Measurements from ENCODE around the gene MGAT4C.

Gene MGAT4C

DNA sequence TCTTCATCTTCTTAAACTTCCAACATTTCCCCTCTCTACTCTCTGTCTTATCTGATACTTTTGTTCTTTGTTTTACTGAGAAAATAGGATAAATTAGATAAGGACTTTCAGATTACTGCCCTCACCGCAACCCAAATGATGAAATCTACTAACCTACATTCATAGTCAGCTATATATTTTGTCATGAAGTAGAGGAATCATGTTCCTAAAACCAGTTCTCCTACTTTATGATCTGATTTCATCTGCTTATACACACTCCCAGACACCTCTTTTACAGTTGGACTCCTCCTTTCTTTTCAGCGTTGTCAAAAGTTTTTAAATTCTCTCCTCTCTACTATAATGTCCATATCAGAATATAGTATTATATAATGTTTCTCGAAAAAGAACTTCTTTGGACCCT, 29.7 kb downstream of the MGAT4C start:
- DNase-seq (ENCODE audit: insufficient read length) (no peak), FAIRE-seq (no peak)
- TF ChIP-seq POLR2AphosphoS5 (IDR thresholded peaks at IDR 0.05; ENCODE audit: low read depth, low read length), result no peak
- TF ChIP-seq POLR2A (IDR thresholded peaks at IDR 0.05; ENCODE audit: low read depth, low read length), result no peak
- no peak for TF ChIP-seq TAF1 (IDR thresholded peaks at IDR 0.05; ENCODE audit: borderline replicate concordance, low read depth, low read length)

GRCh38 chr12:86216591-86216990, 39.6 kb downstream of the MGAT4C start:
- FAIRE-seq, result no peak
- TF ChIP-seq POLR2AphosphoS5 (IDR thresholded peaks at IDR 0.05; ENCODE audit: low read depth, low read length), result no peak
- TF ChIP-seq POLR2A (IDR thresholded peaks at IDR 0.05; ENCODE audit: low read depth, low read length), result no peak
- no peak for TF ChIP-seq TAF1 (IDR thresholded peaks at IDR 0.05; ENCODE audit: borderline replicate concordance, low read depth, low read length)
- DNase-seq (ENCODE audit: insufficient read length), result no peak

DNA sequence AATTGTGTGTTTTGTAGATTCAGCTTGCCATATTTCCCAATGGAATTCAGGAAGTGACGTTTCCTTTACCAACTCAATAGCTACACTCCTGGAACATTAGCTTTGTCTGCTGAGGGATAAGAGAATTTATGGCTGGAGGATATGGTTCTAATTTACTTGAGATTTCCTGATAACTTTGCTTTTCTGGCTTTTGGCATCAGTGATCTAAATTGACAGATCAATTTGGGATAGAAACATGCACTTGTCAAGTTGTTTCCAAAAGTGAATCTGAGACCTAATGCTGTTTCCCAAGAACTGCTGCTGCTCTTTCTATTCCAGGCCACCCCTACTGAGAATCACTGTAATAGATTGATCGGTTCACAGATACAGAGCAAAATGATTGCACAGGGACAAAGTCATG, 43.2 kb downstream of the MGAT4C start:
- FAIRE-seq (no peak), DNase-seq (ENCODE audit: insufficient read length) (no peak)
- no peak for TF ChIP-seq TAF1 (IDR thresholded peaks at IDR 0.05; ENCODE audit: borderline replicate concordance, low read depth, low read length)
- TF ChIP-seq POLR2A (IDR thresholded peaks at IDR 0.05; ENCODE audit: low read depth, low read length), result no peak
- TF ChIP-seq POLR2AphosphoS5 (IDR thresholded peaks at IDR 0.05; ENCODE audit: low read depth, low read length), result no peak

DNA sequence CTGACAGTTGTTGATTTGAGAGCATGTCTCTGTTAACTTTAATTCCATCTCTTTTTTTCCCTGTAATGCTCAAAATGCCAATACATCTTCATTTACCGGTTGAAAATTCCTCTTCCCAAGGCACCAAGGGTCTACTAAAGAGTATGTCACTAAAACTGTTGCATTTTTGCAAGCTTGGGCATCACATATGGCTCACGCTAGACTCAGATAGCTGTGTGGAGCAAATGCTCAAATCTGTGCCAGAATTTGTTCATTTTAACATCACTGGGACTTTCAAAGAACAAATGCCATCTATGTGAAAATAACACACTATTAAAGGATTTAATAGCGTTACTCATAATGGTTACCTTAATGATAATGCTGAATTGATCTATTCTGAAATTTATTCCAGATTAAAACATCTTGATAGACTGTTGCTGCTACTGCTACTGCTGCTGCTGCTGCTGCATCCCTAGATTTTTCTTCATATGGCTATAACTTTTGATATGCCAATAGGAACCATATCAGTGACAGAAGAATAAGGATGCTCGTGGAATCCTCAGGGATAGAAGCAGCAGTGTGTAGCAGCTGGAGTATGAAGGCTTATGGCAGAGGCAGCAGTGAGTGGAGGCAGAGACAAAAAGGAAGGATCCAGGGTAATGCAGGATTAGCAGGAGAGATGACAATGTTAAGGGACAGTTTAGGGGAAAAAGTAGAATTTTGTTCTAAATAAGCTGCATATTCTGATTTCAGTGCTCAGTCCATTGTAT, 57.3 kb downstream of the MGAT4C start:
- DNase-seq (ENCODE audit: insufficient read length) (no peak), FAIRE-seq (no peak)
- TF ChIP-seq POLR2AphosphoS5 (IDR thresholded peaks at IDR 0.05; ENCODE audit: low read depth, low read length) (no peak), TAF1 (IDR thresholded peaks at IDR 0.05; ENCODE audit: borderline replicate concordance, low read depth, low read length) (no peak), POLR2A (IDR thresholded peaks at IDR 0.05; ENCODE audit: low read depth, low read length) (no peak)

DNA sequence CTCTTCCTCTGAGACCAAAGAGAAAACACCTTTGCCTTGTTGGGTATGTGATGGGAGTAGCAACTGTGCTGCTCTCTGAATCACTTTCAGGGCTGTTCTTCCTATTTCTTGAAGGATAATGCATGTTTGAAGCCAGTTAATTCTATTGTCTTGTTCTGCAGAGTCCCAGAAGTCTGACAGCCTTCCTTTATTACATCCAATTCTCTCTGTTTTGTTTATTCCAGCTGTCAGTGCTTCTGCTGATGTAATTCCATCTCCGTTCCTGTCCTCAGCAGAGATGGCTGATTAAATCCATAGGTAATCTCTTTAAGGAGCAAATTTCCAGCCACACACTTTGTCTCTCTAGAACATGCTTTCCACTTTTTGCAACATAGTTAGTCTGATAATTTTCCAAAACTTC, 59.7 kb downstream of the MGAT4C start:
- FAIRE-seq (no peak), DNase-seq (ENCODE audit: insufficient read length) (no peak)
- TF ChIP-seq POLR2A (IDR thresholded peaks at IDR 0.05; ENCODE audit: low read depth, low read length), result no peak
- no peak for TF ChIP-seq TAF1 (IDR thresholded peaks at IDR 0.05; ENCODE audit: borderline replicate concordance, low read depth, low read length)
- TF ChIP-seq POLR2AphosphoS5 (IDR thresholded peaks at IDR 0.05; ENCODE audit: low read depth, low read length), result no peak

DNA sequence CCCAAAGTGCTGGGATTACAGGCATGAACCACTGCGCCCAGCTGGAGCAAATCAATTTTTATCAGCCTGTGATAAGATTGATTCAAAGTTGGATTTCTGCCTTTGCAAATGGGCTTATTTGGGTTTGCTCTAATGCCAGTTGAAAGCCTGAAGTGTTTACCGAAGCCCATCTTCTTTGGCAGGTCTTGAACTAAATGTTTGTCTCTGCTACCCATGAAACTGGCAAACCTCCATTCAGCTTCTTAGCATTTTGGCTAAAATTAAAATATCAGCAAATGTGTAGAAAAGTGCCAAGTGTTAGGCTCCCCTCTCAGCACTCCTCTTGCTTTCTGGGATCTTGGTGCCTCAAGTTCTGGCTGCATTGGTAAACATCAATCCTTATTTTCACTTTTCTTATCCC, 61.5 kb downstream of the MGAT4C start:
- TF ChIP-seq POLR2A (IDR thresholded peaks at IDR 0.05; ENCODE audit: low read depth, low read length), result no peak
- TF ChIP-seq TAF1 (IDR thresholded peaks at IDR 0.05; ENCODE audit: borderline replicate concordance, low read depth, low read length), result no peak
- TF ChIP-seq POLR2AphosphoS5 (IDR thresholded peaks at IDR 0.05; ENCODE audit: low read depth, low read length), result no peak
- DNase-seq (ENCODE audit: insufficient read length) (no peak), FAIRE-seq (no peak)

DNA sequence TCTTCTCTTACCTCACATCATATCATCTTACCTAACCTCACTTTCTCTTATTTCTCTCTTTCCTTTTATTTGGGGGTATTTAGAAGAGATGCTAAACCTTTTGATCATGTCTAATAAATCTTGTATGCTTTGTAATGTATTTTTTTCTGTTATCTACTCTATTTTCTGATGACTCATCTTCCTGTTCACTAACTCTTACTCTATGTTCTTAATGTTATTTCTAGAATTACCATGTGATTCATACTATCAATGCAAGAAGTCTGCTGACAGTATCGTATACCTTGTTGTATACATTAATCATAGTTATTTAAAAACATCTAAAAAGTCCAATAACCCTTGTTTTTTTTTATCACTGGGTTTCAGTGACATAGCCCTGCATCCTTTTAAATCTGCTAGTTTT, 62.3 kb downstream of the MGAT4C start:
- TF ChIP-seq POLR2A (IDR thresholded peaks at IDR 0.05; ENCODE audit: low read depth, low read length), result no peak
- TF ChIP-seq POLR2AphosphoS5 (IDR thresholded peaks at IDR 0.05; ENCODE audit: low read depth, low read length), result no peak
- TF ChIP-seq TAF1 (IDR thresholded peaks at IDR 0.05; ENCODE audit: borderline replicate concordance, low read depth, low read length), result no peak
- DNase-seq (ENCODE audit: insufficient read length) (no peak), FAIRE-seq (no peak)

GRCh38 chr12:86188226-86188625, 68.0 kb downstream of the MGAT4C start:
- DNase-seq (ENCODE audit: insufficient read length), result no peak
- no peak for FAIRE-seq
- TF ChIP-seq TAF1 (IDR thresholded peaks at IDR 0.05; ENCODE audit: borderline replicate concordance, low read depth, low read length), result no peak
- TF ChIP-seq POLR2A (IDR thresholded peaks at IDR 0.05; ENCODE audit: low read depth, low read length), result no peak
- TF ChIP-seq POLR2AphosphoS5 (IDR thresholded peaks at IDR 0.05; ENCODE audit: low read depth, low read length), result no peak

- no peak for DNase-seq (ENCODE audit: insufficient read length)
Measured at GRCh38 chr12:86186449-86186848, 69.7 kb downstream of the MGAT4C start.

DNA sequence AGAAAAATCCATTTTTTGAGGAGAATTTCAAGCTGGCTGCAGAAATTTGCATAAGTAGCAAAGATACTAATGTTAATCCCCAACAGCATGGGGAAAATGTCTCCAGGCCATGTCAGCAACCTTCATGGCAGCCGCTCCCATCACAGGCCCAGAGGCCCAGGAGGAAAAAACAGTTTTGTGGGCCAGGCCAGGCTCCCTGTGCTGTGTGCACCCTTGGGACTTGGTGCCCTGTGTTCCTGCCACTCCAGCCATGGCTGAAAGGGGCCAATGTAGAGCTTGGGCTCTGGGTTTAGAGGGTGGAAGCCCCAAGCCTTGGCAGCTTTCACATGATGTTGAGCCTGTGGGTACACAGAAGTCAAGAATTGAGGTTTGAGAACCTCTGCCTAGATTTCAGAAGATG, 76.3 kb downstream of the MGAT4C start:
- DNase-seq (ENCODE audit: insufficient read length), result no peak
- no peak for FAIRE-seq
- TF ChIP-seq POLR2AphosphoS5 (IDR thresholded peaks at IDR 0.05; ENCODE audit: low read depth, low read length) (no peak), TAF1 (IDR thresholded peaks at IDR 0.05; ENCODE audit: borderline replicate concordance, low read depth, low read length) (no peak), POLR2A (IDR thresholded peaks at IDR 0.05; ENCODE audit: low read depth, low read length) (no peak)

More at GRCh38 chr12:86186449-86186848, 69.7 kb downstream of the MGAT4C start:
- no peak for FAIRE-seq
- TF ChIP-seq POLR2AphosphoS5 (IDR thresholded peaks at IDR 0.05; ENCODE audit: low read depth, low read length) (no peak), TAF1 (IDR thresholded peaks at IDR 0.05; ENCODE audit: borderline replicate concordance, low read depth, low read length) (no peak), POLR2A (IDR thresholded peaks at IDR 0.05; ENCODE audit: low read depth, low read length) (no peak)

DNA sequence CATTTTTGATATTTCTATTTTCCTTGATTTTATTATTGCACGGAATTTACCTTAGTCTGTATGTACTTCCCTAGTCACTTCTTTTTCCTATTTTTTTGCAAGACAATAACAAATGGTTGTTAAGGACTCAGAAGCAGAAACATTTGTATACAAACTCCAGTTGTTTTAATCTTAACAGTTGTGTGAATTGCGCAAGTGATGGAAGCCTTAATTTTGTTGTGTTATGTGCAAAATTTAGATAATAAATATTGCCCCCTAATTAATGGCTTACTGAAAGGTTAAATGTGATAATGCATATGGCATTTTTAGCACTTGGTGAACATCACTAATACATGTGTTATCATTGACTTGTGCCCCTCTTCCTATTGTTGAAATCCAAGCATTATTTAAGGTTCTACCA, 82.0 kb downstream of the MGAT4C start:
- no peak for DNase-seq (ENCODE audit: insufficient read length)
- TF ChIP-seq POLR2AphosphoS5 (IDR thresholded peaks at IDR 0.05; ENCODE audit: low read depth, low read length) (no peak), TAF1 (IDR thresholded peaks at IDR 0.05; ENCODE audit: borderline replicate concordance, low read depth, low read length) (no peak), POLR2A (IDR thresholded peaks at IDR 0.05; ENCODE audit: low read depth, low read length) (no peak)
- FAIRE-seq, result no peak

DNA sequence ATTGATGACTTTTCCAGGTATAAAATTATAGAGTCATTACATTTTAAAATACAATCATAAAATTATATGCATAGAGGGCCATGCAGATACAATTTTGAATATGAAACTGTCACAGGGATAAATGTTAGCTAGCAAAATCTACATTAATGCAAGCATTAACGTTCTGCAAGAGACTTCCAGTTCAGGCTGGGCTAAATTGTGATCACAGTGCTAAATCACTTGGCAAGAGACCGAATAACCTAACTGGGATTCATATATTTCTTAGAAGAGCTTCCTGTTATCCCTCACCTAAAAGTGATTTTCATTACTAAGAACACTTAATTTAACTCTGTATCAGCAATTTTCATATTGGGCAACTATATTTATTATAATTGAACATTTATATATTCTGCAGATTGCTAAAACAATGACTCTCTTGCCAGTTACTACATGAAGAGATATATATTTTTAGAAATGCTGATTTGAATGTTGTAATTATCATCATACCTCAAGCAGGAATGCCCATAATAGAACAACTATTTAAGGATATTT, 83.2 kb downstream of the MGAT4C start:
- no peak for TF ChIP-seq TAF1 (IDR thresholded peaks at IDR 0.05; ENCODE audit: borderline replicate concordance, low read depth, low read length)
- TF ChIP-seq POLR2A (IDR thresholded peaks at IDR 0.05; ENCODE audit: low read depth, low read length), result no peak
- no peak for TF ChIP-seq POLR2AphosphoS5 (IDR thresholded peaks at IDR 0.05; ENCODE audit: low read depth, low read length)
- FAIRE-seq (no peak), DNase-seq (ENCODE audit: insufficient read length) (no peak)
